Endothelial cell of umbilical vein (primary cell): ENCODE results near the gene CEP95. TPM values are rescaled to one million over a fixed set of nuclear protein-coding genes. Genes with fewer than 3 reads are reported as not detected.

Source experiments
- BruUV-seq: library from RNA; stranded (reverse); fragments of 400-500 nt; replicated peaks from 2 replicates; lab custom pipeline; 2021; lab: Mats Ljungman, UMichigan
- CTCF ChIA-PET: fragments of 300-600, 350-600 bp; sonication (Branson Sonifier 250); formaldehyde crosslinking; loops from one replicate; lab custom pipeline; 2021; ENCODE audit warnings: antibody characterized with exemption, inconsistent platforms; lab: Charles Lee
- POLR2A ChIA-PET: fragments of 300-600, 350-600 bp; sonication (Branson Sonifier 250); formaldehyde crosslinking; loops from one replicate; lab custom pipeline; 2021; ENCODE audit warnings: antibody characterized with exemption, inconsistent platforms; lab: Charles Lee
- DNase-seq: peaks from one replicate; pipeline ENCODE4 v3.0.0-alpha.2; 2011; ENCODE audit warnings: low read depth, low spot score
- FAIRE-seq: peaks from 2 replicates; lab custom pipeline; 2011; peaks lifted over from hg19 to GRCh38; lab: Jason Lieb, UNC
- H2AFZ ChIP-seq: 2 replicates; pipeline ENCODE4 v1.6.0; 2012; ENCODE audit warnings: low read depth, low read length, control low read depth, inconsistent platforms
- H3K27ac ChIP-seq: 2 replicates; pipeline ENCODE4 v1.5.1; 2011; ENCODE audit warnings: low read depth, mild to moderate bottlenecking, control low read depth, low read length, moderate library complexity; ENCODE audit not compliant: insufficient read depth
- H3K27me3 ChIP-seq, 2 experiments: 2 replicates each; pipeline versions ENCODE4 v1.6.0 to v1.6.1; 2011; ENCODE audit warnings: low read length in 2 of 2, mixed read lengths in 1 of 2; ENCODE audit not compliant: control insufficient read depth in 2 of 2, insufficient read depth in 2 of 2
- H3K36me3 ChIP-seq, 2 experiments: 2 replicates in 1 of 2; 3 replicates in 1 of 2; pipeline ENCODE4 v1.5.1; 2011; ENCODE audit warnings: low read length in 2 of 2, mild to moderate bottlenecking in 1 of 2, moderate library complexity in 1 of 2; ENCODE audit not compliant: control insufficient read depth in 2 of 2, insufficient read depth in 2 of 2; ENCODE audit errors: extremely low read depth in 1 of 2
- H3K4me1 ChIP-seq: 3 replicates; pipeline ENCODE4 v1.5.1; 2011; ENCODE audit warnings: mild to moderate bottlenecking, low read length; ENCODE audit not compliant: control insufficient read depth, insufficient read depth; ENCODE audit errors: extremely low read depth
- H3K4me2 ChIP-seq: 2 replicates; pipeline ENCODE4 v1.6.1; 2011; ENCODE audit warnings: low read length, control low read depth, mixed read lengths; ENCODE audit not compliant: insufficient read depth
- H3K4me3 ChIP-seq, 3 experiments: fragments of 200-600 bp in 1 of 3; sonication (generic), shearing (Covaris generic) in 1 of 3; replicated peaks in 1 of 3; 2 replicates each; pipeline ENCODE4 v1.5.1; 2011 to 2016; ENCODE audit warnings: control low read depth in 3 of 3, low read length in 3 of 3, mild to moderate bottlenecking in 2 of 3, inconsistent platforms in 1 of 3, low read depth in 1 of 3, moderate library complexity in 1 of 3; ENCODE audit not compliant: insufficient read depth in 1 of 3
- H3K79me2 ChIP-seq: 2 replicates; pipeline ENCODE4 v1.6.0; 2012; ENCODE audit warnings: low read length, inconsistent platforms; ENCODE audit not compliant: control insufficient read depth, insufficient read depth
- H3K9ac ChIP-seq: replicated peaks from 2 replicates; pipeline ENCODE3; 2011; ENCODE audit warnings: low read length, control low read depth; ENCODE audit not compliant: insufficient read depth; ENCODE audit errors: extremely low read depth
- H3K9me1 ChIP-seq: replicated peaks from 3 replicates; pipeline ENCODE4 v1.6.0; 2011; ENCODE audit warnings: mild to moderate bottlenecking, low read length; ENCODE audit not compliant: control insufficient read depth, insufficient read depth; ENCODE audit errors: extremely low read depth
- H3K9me3 ChIP-seq: replicated peaks from 2 replicates; pipeline ENCODE4 v1.5.1; 2012; ENCODE audit warnings: low read length, inconsistent platforms; ENCODE audit not compliant: control insufficient read depth, insufficient read depth
- H4K20me1 ChIP-seq: replicated peaks from 2 replicates; pipeline ENCODE3; 2011; ENCODE audit warnings: mild to moderate bottlenecking, low read length; ENCODE audit not compliant: control insufficient read depth, insufficient read depth; ENCODE audit errors: extremely low read depth
- EZH2 ChIP-seq: IDR thresholded peaks from 2 replicates; pipeline ENCODE4 v1.6.1; 2012; ENCODE audit warnings: borderline replicate concordance, low read depth, mild to moderate bottlenecking, moderate library complexity, low read length, inconsistent platforms; ENCODE audit not compliant: severe bottlenecking
- FOS ChIP-seq: IDR thresholded peaks from 2 replicates; pipeline ENCODE4 v1.6.1; 2011; ENCODE audit warnings: mild to moderate bottlenecking, low read length, moderate library complexity, borderline replicate concordance; ENCODE audit not compliant: insufficient read depth
- GATA2 ChIP-seq: IDR thresholded peaks from 2 replicates; pipeline ENCODE4 v1.7.0; 2011; ENCODE audit warnings: low read depth, mild to moderate bottlenecking, moderate library complexity, mixed read lengths, low read length; ENCODE audit not compliant: insufficient read length, insufficient read depth
- JUN ChIP-seq: IDR thresholded peaks from 2 replicates; pipeline ENCODE4 v1.6.1; 2011; ENCODE audit warnings: borderline replicate concordance, low read depth; ENCODE audit not compliant: insufficient read length, insufficient read depth
- MYC ChIP-seq: IDR thresholded peaks from one replicate; pipeline ENCODE4 v1.6.1; 2011; ENCODE audit warnings: mild to moderate bottlenecking, low read depth, low read length
- POLR2A ChIP-seq: IDR thresholded peaks from 2 replicates; pipeline ENCODE4 v1.6.1; 2012; ENCODE audit warnings: low read depth, mild to moderate bottlenecking, control low read depth, low read length
- POLR2AphosphoS5 ChIP-seq: IDR thresholded peaks from 2 replicates; pipeline ENCODE4 v1.6.1; 2012; ENCODE audit warnings: low read depth, mild to moderate bottlenecking, control low read depth, low read length, moderate library complexity; ENCODE audit not compliant: insufficient read depth
- dilution Hi-C: fragments of 300-500 bp; cut with MboI; formaldehyde crosslinking; loops from one replicate; pipeline ENCODE4 v1.15.0; 2019; ENCODE audit warnings: low sequenced_read_pairs; ENCODE audit not compliant: extremely low pct_ligation_motif_present
- intact Hi-C: fragments of 100-400 bp; cut with micrococcal nuclease; formaldehyde crosslinking; loops from one replicate; pipeline ENCODE4 v1.10.0; 2022
- polyA plus RNA-seq, 4 experiments: library from polyadenylated mRNA; depleted of rRNA in 3 of 4; stranded (reverse) in 3 of 4; unstranded in 1 of 4; fragments of >200 nt; gene quantifications; 2 replicates each; pipeline versions ENCODE4 v1.2.1 to v1.2.3, GENCODE V29; 2011 to 2012; ENCODE audit warnings: missing spikeins in 1 of 4
- total RNA-seq: library from RNA; stranded (reverse); gene quantifications from 2 replicates; pipeline ENCODE4 v1.2.3, GENCODE V29; 2021
- TF ChIP-seq, protein P1 (sequence below): IDR thresholded peaks from 2 replicates; pipeline ENCODE4 v1.6.1; 2011; ENCODE audit not compliant: insufficient read depth, insufficient read length
- TF ChIP-seq, protein P2 (sequence below), 2 donors: IDR thresholded peaks; 1 replicate in 1 of 2; 2 replicates in 1 of 2; pipeline ENCODE4 v1.5.1; 2011; ENCODE audit warnings: low read length in 2 of 2, mild to moderate bottlenecking in 2 of 2, moderate library complexity in 2 of 2, control low read depth in 1 of 2, inconsistent platforms in 1 of 2, low read depth in 1 of 2; ENCODE audit not compliant: insufficient read depth in 1 of 2; ENCODE audit errors: extremely low read depth in 1 of 2

CEP95 gene
- total and polyA plus RNA-seq, 2 donors (not counting 3 experiments of a cell fraction or from before 2014, with no cell fraction given), result 14.1 to 35.5 TPM

DNA sequence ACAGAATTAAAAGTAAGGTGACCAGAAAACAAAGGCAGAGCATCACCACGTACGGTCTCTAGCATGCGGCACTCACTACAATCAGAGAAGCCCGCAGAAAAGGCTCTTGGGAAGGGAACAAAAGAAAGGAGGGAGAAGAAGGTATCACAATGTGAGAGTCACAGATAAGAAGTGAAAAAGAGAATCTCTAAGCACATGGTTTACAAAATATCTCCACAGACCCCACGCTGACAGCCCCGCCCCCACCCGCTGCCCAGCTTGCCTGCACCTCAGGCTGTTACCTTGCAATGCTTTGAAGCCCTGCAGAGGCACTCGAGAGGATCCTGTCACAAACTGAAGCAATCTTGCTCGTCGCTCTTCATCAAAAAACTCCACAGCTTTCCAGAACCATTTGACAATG lies 40.5 kb downstream of the CEP95 start:
- no peak overlapping the region for H3K4me2 ChIP-seq
- H2AFZ ChIP-seq, result no peak overlapping the region
- no peaks in the 10 kb centered on the region for H3K9me1 ChIP-seq
- TF ChIP-seq, protein P1, sequence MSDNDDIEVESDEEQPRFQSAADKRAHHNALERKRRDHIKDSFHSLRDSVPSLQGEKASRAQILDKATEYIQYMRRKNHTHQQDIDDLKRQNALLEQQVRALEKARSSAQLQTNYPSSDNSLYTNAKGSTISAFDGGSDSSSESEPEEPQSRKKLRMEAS, result no peak
- TF ChIP-seq MYC, result no peak
- no peak for TF ChIP-seq POLR2A
- TF ChIP-seq JUN, result no peak
- TF ChIP-seq EZH2, result no peak
- TF ChIP-seq POLR2AphosphoS5, result no peak
- TF ChIP-seq, protein P2, sequence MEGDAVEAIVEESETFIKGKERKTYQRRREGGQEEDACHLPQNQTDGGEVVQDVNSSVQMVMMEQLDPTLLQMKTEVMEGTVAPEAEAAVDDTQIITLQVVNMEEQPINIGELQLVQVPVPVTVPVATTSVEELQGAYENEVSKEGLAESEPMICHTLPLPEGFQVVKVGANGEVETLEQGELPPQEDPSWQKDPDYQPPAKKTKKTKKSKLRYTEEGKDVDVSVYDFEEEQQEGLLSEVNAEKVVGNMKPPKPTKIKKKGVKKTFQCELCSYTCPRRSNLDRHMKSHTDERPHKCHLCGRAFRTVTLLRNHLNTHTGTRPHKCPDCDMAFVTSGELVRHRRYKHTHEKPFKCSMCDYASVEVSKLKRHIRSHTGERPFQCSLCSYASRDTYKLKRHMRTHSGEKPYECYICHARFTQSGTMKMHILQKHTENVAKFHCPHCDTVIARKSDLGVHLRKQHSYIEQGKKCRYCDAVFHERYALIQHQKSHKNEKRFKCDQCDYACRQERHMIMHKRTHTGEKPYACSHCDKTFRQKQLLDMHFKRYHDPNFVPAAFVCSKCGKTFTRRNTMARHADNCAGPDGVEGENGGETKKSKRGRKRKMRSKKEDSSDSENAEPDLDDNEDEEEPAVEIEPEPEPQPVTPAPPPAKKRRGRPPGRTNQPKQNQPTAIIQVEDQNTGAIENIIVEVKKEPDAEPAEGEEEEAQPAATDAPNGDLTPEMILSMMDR (IDR thresholded peaks at IDR 0.05; ENCODE audit: extremely low read depth in 1 of 2, insufficient read depth in 1 of 2, low read depth in 1 of 2, low read length in 2 of 2), result no peak
- TF ChIP-seq FOS, result no peak
- no peak for TF ChIP-seq GATA2
- H3K4me1 ChIP-seq, result no peaks in the 10 kb centered on the region
- H3K9ac ChIP-seq, result no peak overlapping the region
- no peaks in the 10 kb centered on the region for H3K9me3 ChIP-seq
- intact Hi-C loops, result no loop called here
- no peaks in the 10 kb centered on the region for H4K20me1 ChIP-seq
- DNase-seq, result no peak
- FAIRE-seq, result no peak
- dilution Hi-C loops, result no loop called here
- CTCF ChIA-PET, result no interaction called here
- peaks cover 22 to 41% of the 10 kb centered on the region in 2 experiments for H3K36me3 ChIP-seq
- POLR2A ChIA-PET, result no interaction called here
- no peaks in the 10 kb centered on the region for H3K27me3 ChIP-seq
- H3K79me2 ChIP-seq, result peaks cover 20% of the 10 kb centered on the region
- no peak overlapping the region for H3K27ac ChIP-seq
- no peak overlapping the region for H3K4me3 ChIP-seq
- BruUV-seq, result no TSS peak
